ENCODE data around the gene ASAP3.

DNA sequence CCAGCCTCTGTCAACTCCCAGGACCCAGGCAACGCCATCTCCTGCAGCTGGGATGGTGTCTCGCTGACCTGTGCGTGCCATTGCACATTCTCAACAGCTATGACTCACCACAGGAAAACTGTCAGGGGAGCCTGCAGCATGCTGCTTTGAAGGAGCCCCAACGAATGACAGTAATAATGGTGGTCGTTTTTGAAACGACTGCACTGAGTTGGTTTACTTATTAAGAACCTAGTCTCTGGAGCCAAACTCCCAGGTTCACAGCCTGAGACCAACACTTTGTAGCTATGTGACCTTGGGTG, 81.0 kb downstream of the ASAP3 start:
- TF ChIP-seq, protein P1, sequence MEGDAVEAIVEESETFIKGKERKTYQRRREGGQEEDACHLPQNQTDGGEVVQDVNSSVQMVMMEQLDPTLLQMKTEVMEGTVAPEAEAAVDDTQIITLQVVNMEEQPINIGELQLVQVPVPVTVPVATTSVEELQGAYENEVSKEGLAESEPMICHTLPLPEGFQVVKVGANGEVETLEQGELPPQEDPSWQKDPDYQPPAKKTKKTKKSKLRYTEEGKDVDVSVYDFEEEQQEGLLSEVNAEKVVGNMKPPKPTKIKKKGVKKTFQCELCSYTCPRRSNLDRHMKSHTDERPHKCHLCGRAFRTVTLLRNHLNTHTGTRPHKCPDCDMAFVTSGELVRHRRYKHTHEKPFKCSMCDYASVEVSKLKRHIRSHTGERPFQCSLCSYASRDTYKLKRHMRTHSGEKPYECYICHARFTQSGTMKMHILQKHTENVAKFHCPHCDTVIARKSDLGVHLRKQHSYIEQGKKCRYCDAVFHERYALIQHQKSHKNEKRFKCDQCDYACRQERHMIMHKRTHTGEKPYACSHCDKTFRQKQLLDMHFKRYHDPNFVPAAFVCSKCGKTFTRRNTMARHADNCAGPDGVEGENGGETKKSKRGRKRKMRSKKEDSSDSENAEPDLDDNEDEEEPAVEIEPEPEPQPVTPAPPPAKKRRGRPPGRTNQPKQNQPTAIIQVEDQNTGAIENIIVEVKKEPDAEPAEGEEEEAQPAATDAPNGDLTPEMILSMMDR (IDR thresholded peaks at IDR 0.05) = no peak
- no peak for TF ChIP-seq EP300 (IDR thresholded peaks at IDR 0.05)
- no peak for TF ChIP-seq POLR2A (IDR thresholded peaks at IDR 0.05)

Measured in upper lobe of left lung (tissue), 4 donors.